DMS79 treated with DMSO at 0.1 percent for 48 hours (cell line): Measurements from ENCODE around the gene PTPRM.

Experiments used
- DNase-seq: peaks from one replicate; lab custom pipeline; 2025; lab: John Stamatoyannopoulos, UW

PTPRM gene

GRCh38 chr18:7899078-7899477, 332.0 kb downstream of the PTPRM start:
- DNase-seq, result no peak

- no peak for DNase-seq
Observed at GRCh38 chr18:7900091-7900490, 333.0 kb downstream of the PTPRM start.

- no peak for DNase-seq
Observed at GRCh38 chr18:7901657-7902056, 334.5 kb downstream of the PTPRM start.

- DNase-seq, result no peak
Observed at GRCh38 chr18:7902399-7902839, 335.3 kb downstream of the PTPRM start.

GRCh38 chr18:7904529-7904928, 337.4 kb downstream of the PTPRM start:
- DNase-seq, result no peak

- no peak for DNase-seq
Observed at GRCh38 chr18:7908681-7909299, 341.7 kb downstream of the PTPRM start.

- DNase-seq, result no peak
Observed at GRCh38 chr18:7914834-7915670, 347.9 kb downstream of the PTPRM start.

- DNase-seq, result no peak
Observed at GRCh38 chr18:7918701-7919100, 351.6 kb downstream of the PTPRM start.

- DNase-seq, result no peak
Observed at GRCh38 chr18:7919565-7919964, 352.4 kb downstream of the PTPRM start.

- DNase-seq, result no peak
Observed at GRCh38 chr18:7921938-7922587, 354.9 kb downstream of the PTPRM start.

GRCh38 chr18:7923105-7923504, 356.0 kb downstream of the PTPRM start:
- no peak for DNase-seq

- DNase-seq, result no peak
Observed at GRCh38 chr18:7924616-7925015, 357.5 kb downstream of the PTPRM start.

GRCh38 chr18:7926526-7926925, 359.4 kb downstream of the PTPRM start:
- no peak for DNase-seq

GRCh38 chr18:7927119-7927518, 360.0 kb downstream of the PTPRM start:
- DNase-seq, result no peak

GRCh38 chr18:7931763-7932162, 364.6 kb downstream of the PTPRM start:
- no peak for DNase-seq

- no peak for DNase-seq
Observed at GRCh38 chr18:7937268-7937667, 370.2 kb downstream of the PTPRM start.

GRCh38 chr18:7939521-7939920, 372.4 kb downstream of the PTPRM start:
- no peak for DNase-seq

- no peak for DNase-seq
Observed at GRCh38 chr18:7940379-7940778, 373.3 kb downstream of the PTPRM start.

GRCh38 chr18:7940971-7941370, 373.9 kb downstream of the PTPRM start:
- no peak for DNase-seq

GRCh38 chr18:7941533-7941932, 374.4 kb downstream of the PTPRM start:
- peak; percentile 2 for DNase-seq

GRCh38 chr18:7945882-7946281, 378.8 kb downstream of the PTPRM start:
- no peak for DNase-seq

- no peak for DNase-seq
Observed at GRCh38 chr18:7946734-7947377, 379.7 kb downstream of the PTPRM start.
